HFF-Myc (cell line): Measurements from ENCODE around the gene RAP1GAP2.

Experiments used
- DNase-seq: peaks from one replicate; pipeline ENCODE4 v3.0.0-alpha.2; 2011; ENCODE audit warnings: low read depth; ENCODE audit errors: extremely low read depth
- H3K4me3 ChIP-seq: replicated peaks from 2 replicates; pipeline ENCODE4 v1.5.1; 2011; ENCODE audit warnings: low read depth, mild to moderate bottlenecking, control low read depth, low read length
- TF ChIP-seq, protein P1 (sequence below): IDR thresholded peaks from 2 replicates; pipeline ENCODE4 v1.5.1; 2012; ENCODE audit warnings: mild to moderate bottlenecking, low read depth, low read length, control low read depth; ENCODE audit errors: missing control alignments

RAP1GAP2 gene

DNA sequence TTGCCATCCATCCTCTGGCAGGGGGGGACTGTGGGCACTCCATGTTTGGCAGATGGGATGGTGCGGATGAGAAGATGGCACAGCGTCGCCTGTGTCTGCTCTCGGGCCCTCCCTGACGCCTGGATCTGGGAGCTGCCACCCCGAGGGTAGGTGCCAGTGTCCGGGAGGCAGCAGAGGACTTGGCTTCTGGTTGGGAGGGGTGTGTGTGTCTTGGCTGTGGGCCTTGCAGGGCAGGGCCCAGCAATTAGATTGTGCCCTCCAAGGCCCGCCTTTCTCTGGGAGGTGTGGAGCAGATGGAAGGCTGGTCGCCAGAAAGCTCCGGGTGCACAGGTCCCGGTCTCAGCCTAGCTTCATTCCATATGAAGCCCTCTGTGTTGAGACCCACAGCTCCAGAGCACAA, 1.4 kb downstream of the RAP1GAP2 start:
- H3K4me3 ChIP-seq: no peak overlapping the region
- TF ChIP-seq, protein P1, sequence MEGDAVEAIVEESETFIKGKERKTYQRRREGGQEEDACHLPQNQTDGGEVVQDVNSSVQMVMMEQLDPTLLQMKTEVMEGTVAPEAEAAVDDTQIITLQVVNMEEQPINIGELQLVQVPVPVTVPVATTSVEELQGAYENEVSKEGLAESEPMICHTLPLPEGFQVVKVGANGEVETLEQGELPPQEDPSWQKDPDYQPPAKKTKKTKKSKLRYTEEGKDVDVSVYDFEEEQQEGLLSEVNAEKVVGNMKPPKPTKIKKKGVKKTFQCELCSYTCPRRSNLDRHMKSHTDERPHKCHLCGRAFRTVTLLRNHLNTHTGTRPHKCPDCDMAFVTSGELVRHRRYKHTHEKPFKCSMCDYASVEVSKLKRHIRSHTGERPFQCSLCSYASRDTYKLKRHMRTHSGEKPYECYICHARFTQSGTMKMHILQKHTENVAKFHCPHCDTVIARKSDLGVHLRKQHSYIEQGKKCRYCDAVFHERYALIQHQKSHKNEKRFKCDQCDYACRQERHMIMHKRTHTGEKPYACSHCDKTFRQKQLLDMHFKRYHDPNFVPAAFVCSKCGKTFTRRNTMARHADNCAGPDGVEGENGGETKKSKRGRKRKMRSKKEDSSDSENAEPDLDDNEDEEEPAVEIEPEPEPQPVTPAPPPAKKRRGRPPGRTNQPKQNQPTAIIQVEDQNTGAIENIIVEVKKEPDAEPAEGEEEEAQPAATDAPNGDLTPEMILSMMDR: no peak
- DNase-seq: no peak

DNA sequence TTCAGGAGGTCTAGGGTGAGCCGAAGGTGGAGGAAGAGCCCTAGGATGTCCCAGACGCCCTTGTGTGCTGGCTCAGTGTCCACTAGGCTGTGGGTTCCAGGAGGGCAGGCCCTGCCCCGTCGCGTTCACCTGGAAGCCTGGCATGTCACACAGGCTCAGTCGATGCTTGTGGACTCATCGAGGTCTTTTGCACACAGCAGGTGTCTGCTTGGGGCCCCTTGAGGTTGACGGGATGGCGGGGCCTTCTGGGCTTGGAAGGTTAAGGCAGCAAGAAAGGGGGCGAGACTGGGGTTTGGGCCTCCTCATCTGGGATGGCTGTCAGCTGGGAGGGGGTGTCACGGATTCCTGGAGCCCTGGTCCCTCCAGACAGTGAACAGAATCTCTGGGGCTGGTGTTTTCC, 1.9 kb downstream of the RAP1GAP2 start:
- TF ChIP-seq, protein P1: no peak
- DNase-seq: no peak
- no peak overlapping the region for H3K4me3 ChIP-seq

DNA sequence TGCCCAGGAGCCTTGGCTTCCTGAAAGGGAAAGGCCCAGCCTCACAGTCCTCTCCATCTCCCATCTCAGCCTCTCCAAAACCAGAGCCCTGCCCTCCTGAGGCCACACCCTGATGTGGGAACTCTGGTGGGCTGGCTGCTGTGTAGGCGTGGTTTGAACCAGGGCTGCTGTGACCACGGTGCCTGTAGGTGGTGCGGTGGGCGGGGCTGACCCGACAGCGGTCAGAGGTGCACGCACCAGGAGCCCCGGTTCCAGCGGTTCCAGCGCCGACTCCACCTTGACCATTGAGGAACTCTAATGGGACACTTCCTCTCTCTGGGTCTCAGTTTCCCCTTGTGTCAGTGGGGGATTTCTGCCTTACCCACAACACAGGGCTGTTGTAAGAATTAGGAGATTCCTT, 2.4 kb downstream of the RAP1GAP2 start:
- DNase-seq: no peak
- TF ChIP-seq, protein P1: no peak
- H3K4me3 ChIP-seq: no peak overlapping the region

DNA sequence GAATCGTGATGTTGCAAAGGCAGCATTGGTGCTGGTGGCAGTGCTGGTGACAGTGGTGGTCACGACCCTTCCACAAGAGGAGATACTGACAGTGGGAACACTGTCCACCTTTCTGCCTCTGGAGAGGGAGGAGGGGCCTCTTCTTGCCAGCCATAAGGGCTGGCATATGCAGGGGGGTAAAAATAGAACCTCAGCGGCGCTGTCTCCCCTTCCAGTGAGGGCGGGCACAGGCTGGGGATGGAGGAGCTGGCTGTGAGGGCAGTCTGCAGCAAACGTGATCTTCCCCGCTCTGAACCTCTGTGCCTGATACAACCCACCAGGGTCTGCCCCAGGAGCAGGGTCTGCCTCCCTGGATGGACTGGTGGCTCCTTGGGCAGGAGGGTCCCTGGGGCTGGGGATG, 3.4 kb downstream of the RAP1GAP2 start:
- TF ChIP-seq, protein P1: no peak
- no peak overlapping the region for H3K4me3 ChIP-seq
- DNase-seq: no peak

DNA sequence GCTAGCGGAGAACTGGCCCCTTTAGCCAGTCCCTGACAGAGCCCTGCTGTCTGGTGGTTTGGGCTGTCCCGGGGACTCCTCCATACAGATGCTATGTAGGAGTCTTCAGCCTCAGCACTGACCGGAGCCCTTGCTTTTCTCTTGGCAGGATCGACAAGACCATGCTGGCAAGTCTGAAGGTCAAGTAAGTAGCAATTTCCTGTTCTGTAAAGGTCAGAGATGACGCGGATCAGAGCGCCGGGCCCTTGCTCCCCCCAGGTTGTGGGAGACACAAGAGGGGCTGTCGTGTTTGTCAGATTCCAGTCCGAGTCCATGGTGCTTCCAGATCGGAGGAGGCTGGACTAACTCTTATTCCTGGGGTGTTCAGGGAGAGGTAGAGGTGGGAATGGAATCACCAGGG, 4.1 kb downstream of the RAP1GAP2 start:
- TF ChIP-seq, protein P1: no peak
- no peak for DNase-seq
- H3K4me3 ChIP-seq: no peak overlapping the region

DNA sequence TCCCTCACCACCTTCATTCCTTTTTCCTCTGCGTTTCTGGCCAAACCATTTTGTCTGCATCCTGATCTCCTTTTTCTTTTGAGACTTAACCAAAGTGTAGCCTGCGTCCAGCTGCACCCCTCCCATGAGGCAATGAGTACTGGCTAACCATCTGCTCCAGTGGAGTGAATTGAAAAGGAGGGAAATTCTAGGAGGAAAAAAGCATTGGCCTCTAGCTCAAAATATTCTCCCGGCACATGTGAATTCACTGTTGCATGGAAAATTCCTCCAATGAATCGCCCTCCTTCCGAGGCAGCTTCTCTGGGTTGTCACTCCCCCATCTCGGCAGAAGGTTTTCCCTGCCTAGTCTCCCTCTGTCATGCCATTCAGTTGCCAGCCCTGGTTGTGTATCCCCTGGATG, 5.6 kb downstream of the RAP1GAP2 start:
- DNase-seq: no peak
- no peak overlapping the region for H3K4me3 ChIP-seq
- TF ChIP-seq, protein P1: no peak

DNA sequence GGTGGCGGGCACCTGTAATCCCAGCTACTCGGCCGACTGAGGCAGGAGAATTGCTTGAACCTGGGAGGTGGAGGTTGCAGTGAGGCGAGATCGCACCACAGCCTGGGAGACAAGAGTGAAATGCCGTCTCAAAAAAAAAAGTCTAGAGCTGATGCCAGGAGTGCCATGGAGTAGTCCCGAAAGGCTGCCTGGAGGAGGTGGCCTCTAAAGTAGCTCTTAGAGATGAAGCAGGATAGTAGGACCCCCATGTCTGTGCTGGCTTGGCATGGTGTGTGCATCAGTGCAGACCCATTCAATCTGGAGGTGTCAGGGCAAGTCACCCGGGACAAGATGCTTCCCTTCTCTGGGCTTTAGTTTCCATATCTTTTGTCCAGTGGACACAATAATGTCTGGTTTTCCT, 6.3 kb downstream of the RAP1GAP2 start:
- H3K4me3 ChIP-seq: no peak overlapping the region
- no peak for DNase-seq
- TF ChIP-seq, protein P1: no peak
